ENCODE results near the gene PRSS50. TPM values are rescaled to one million over a fixed set of nuclear protein-coding genes. Genes with fewer than 3 reads are reported as not detected.

The PRSS50 gene
- polyA plus RNA-seq, 1 of the 3 experiments (the other 2 are of a cell fraction) = not detected

DNA sequence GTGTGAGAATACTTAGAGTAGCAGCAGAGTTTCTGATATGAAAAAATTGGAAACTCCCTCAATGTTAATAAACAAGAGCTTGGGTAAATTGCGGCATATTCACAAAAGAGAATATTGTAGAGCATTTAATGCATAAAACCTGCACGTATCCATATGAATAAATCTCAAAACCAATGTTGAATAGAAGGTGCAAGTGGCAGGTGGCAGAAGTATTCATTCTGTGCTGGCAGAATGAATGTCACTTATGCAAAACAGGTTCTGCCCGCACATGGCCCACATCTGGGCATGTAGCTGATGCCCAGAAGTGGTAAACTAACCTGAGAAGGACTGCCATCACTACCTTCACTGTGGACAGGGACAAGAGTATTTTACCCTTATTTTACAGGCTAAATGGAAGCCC is 14.1 kb upstream of the PRSS50 start:
- no peak for DNase-seq
- no peaks in the 10 kb centered on the region; a peak in 1 of 4 replicates for H3K4me1 ChIP-seq (ENCODE audit: control insufficient read depth in 1 of 2, insufficient read depth in 2 of 2, low read depth in 1 of 2, low read length in 1 of 2)
- H3K79me2 ChIP-seq (ENCODE audit: insufficient read depth) = no peaks in the 10 kb centered on the region
- no peaks in the 10 kb centered on the region for H3K9me3 ChIP-seq
- no peak overlapping the region for H3K27ac ChIP-seq (ENCODE audit: low read depth in 2 of 2, low read length in 1 of 2)
- H2AFZ ChIP-seq (ENCODE audit: low read depth) = no peak overlapping the region
- WGBS (ENCODE audit: low lambda C conversion rate) = 61% methylated on average over 3 of the region's 3 CpGs
- H4K20me1 ChIP-seq (ENCODE audit: insufficient read depth) = no peaks in the 10 kb centered on the region
- H3K9ac ChIP-seq = no peak overlapping the region
- no peak overlapping the region for H3K4me2 ChIP-seq
- TF ChIP-seq, protein P1, sequence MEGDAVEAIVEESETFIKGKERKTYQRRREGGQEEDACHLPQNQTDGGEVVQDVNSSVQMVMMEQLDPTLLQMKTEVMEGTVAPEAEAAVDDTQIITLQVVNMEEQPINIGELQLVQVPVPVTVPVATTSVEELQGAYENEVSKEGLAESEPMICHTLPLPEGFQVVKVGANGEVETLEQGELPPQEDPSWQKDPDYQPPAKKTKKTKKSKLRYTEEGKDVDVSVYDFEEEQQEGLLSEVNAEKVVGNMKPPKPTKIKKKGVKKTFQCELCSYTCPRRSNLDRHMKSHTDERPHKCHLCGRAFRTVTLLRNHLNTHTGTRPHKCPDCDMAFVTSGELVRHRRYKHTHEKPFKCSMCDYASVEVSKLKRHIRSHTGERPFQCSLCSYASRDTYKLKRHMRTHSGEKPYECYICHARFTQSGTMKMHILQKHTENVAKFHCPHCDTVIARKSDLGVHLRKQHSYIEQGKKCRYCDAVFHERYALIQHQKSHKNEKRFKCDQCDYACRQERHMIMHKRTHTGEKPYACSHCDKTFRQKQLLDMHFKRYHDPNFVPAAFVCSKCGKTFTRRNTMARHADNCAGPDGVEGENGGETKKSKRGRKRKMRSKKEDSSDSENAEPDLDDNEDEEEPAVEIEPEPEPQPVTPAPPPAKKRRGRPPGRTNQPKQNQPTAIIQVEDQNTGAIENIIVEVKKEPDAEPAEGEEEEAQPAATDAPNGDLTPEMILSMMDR (IDR thresholded peaks at IDR 0.05) = no peak
- TF ChIP-seq, protein P2, sequence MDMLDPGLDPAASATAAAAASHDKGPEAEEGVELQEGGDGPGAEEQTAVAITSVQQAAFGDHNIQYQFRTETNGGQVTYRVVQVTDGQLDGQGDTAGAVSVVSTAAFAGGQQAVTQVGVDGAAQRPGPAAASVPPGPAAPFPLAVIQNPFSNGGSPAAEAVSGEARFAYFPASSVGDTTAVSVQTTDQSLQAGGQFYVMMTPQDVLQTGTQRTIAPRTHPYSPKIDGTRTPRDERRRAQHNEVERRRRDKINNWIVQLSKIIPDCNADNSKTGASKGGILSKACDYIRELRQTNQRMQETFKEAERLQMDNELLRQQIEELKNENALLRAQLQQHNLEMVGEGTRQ (IDR thresholded peaks at IDR 0.05; ENCODE audit: borderline replicate concordance, low read depth, low read length) = no peak
- no peak for TF ChIP-seq YY1 (IDR thresholded peaks at IDR 0.05; ENCODE audit: low read depth)
- no peak for TF ChIP-seq SMC3 (IDR thresholded peaks at IDR 0.05; ENCODE audit: low read depth, low read length)
- no peak for TF ChIP-seq GATA2 (CRISPR knock-in tag; IDR thresholded peaks at IDR 0.05)
- TF ChIP-seq FOXJ3 (CRISPR knock-in tag; IDR thresholded peaks at IDR 0.05) = no peak
- no peak for TF ChIP-seq RAD21 (IDR thresholded peaks at IDR 0.05; ENCODE audit: low read length)
- TF ChIP-seq GABPA (IDR thresholded peaks at IDR 0.05; ENCODE audit: low read depth) = no peak
- no peak for TF ChIP-seq RFX5 (IDR thresholded peaks at IDR 0.05; ENCODE audit: low read length)
- no peaks in the 10 kb centered on the region for H3K36me3 ChIP-seq (replicated peaks in 1 of 2; ENCODE audit: control insufficient read depth in 1 of 2, insufficient read depth in 2 of 2, low read length in 1 of 2)
- H3K27me3 ChIP-seq (ENCODE audit: insufficient read depth) = no peaks in the 10 kb centered on the region
- ChIA-PET CTCF (no interaction called here), POLR2A (no interaction called here)
- H3K4me3 ChIP-seq (ENCODE audit: low read depth in 2 of 2, low read length in 1 of 2) = no peak overlapping the region
- H3K9me2 ChIP-seq = no peaks in the 10 kb centered on the region
- H3F3A ChIP-seq (replicated peaks; ENCODE audit: insufficient read depth) = no peaks in the 10 kb centered on the region

DNA sequence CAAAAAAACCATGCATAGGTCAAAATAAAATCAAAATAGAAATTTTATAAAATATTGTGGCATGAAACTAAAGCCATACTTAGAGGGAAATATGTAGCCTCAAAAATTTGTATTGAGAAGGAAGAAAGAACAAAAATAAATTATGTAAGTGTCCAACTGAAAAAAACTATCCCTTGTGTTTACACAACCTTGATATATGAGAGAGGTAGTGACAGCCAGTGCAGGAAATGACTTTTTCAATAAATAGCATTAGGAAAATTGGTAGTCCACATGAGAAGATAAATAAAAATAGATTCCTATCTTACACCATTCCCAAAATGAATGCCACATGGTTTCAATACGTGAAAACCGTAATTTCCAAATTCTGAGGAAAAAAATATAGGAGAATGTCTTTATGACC is 13.2 kb upstream of the PRSS50 start:
- Histone ChIP-seq H3K9ac (no peak overlapping the region), H3K4me1 (ENCODE audit: control insufficient read depth in 1 of 2, insufficient read depth in 2 of 2, low read depth in 1 of 2, low read length in 1 of 2) (peaks cover 0 to 4% of the 10 kb centered on the region in 2 experiments; a peak in 3 of 4 replicates), H4K20me1 (ENCODE audit: insufficient read depth) (no peaks in the 10 kb centered on the region), H3K4me2 (no peak overlapping the region), H2AFZ (ENCODE audit: low read depth) (no peak overlapping the region), H3K4me3 (ENCODE audit: low read depth in 2 of 2, low read length in 1 of 2) (no peak overlapping the region), H3K9me3 (no peaks in the 10 kb centered on the region), H3K36me3 (replicated peaks in 1 of 2; ENCODE audit: control insufficient read depth in 1 of 2, insufficient read depth in 2 of 2, low read length in 1 of 2) (no peaks in the 10 kb centered on the region), H3K9me2 (no peaks in the 10 kb centered on the region), H3K27me3 (ENCODE audit: insufficient read depth) (no peaks in the 10 kb centered on the region), H3F3A (replicated peaks; ENCODE audit: insufficient read depth) (no peaks in the 10 kb centered on the region), H3K79me2 (ENCODE audit: insufficient read depth) (no peaks in the 10 kb centered on the region), H3K27ac (ENCODE audit: low read depth in 2 of 2, low read length in 1 of 2) (no peak overlapping the region)
- ChIA-PET POLR2A (no interaction called here), CTCF (interaction anchor here (1.8 kb wide), 1 partner anchor 25 kb away, joined by 4 read pairs; no protein-coding TSS in a partner anchor)
- whole genome bisulfite sequencing (ENCODE audit: low lambda C conversion rate) = 3% methylated on average over 2 of the region's 2 CpGs
- DNase-seq = no peak
- TF ChIP-seq TAF1 (IDR thresholded peaks at IDR 0.05; ENCODE audit: borderline replicate concordance, low read depth, low read length) (no peak), NFIC (IDR thresholded peaks at IDR 0.05; ENCODE audit: borderline replicate concordance) (no peak), RAD21 (IDR thresholded peaks at IDR 0.05; ENCODE audit: low read length) (no peak), RFX5 (IDR thresholded peaks at IDR 0.05; ENCODE audit: low read length) (no peak), TEAD4 (IDR thresholded peaks at IDR 0.05; ENCODE audit: borderline replicate concordance, insufficient read depth) (no peak), MEF2A (IDR thresholded peaks at IDR 0.05; ENCODE audit: borderline replicate concordance, low read depth) (no peak), GABPA (IDR thresholded peaks at IDR 0.05; ENCODE audit: low read depth) (no peak), GATA2 (CRISPR knock-in tag; IDR thresholded peaks at IDR 0.05) (no peak), EZH2phosphoT487 (IDR thresholded peaks at IDR 0.05; ENCODE audit: borderline replicate concordance, low read depth) (no peak), RCOR1 (IDR thresholded peaks at IDR 0.05; ENCODE audit: low read length) (no peak), POLR2AphosphoS5 (IDR thresholded peaks at IDR 0.05; ENCODE audit: low read depth, low read length) (no peak), SMC3 (IDR thresholded peaks at IDR 0.05; ENCODE audit: low read depth, low read length) (no peak)
- TF ChIP-seq, protein P2 (IDR thresholded peaks at IDR 0.05; ENCODE audit: borderline replicate concordance, low read depth, low read length) = no peak
- TF ChIP-seq, protein P3, sequence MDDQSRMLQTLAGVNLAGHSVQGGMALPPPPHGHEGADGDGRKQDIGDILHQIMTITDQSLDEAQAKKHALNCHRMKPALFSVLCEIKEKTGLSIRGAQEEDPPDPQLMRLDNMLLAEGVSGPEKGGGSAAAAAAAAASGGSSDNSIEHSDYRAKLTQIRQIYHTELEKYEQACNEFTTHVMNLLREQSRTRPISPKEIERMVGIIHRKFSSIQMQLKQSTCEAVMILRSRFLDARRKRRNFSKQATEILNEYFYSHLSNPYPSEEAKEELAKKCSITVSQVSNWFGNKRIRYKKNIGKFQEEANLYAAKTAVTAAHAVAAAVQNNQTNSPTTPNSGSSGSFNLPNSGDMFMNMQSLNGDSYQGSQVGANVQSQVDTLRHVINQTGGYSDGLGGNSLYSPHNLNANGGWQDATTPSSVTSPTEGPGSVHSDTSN (IDR thresholded peaks at IDR 0.05) = no peak
- TF ChIP-seq, protein P4, sequence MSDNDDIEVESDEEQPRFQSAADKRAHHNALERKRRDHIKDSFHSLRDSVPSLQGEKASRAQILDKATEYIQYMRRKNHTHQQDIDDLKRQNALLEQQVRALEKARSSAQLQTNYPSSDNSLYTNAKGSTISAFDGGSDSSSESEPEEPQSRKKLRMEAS (IDR thresholded peaks at IDR 0.05; ENCODE audit: low read depth) = no peak
- TF ChIP-seq, protein P5, sequence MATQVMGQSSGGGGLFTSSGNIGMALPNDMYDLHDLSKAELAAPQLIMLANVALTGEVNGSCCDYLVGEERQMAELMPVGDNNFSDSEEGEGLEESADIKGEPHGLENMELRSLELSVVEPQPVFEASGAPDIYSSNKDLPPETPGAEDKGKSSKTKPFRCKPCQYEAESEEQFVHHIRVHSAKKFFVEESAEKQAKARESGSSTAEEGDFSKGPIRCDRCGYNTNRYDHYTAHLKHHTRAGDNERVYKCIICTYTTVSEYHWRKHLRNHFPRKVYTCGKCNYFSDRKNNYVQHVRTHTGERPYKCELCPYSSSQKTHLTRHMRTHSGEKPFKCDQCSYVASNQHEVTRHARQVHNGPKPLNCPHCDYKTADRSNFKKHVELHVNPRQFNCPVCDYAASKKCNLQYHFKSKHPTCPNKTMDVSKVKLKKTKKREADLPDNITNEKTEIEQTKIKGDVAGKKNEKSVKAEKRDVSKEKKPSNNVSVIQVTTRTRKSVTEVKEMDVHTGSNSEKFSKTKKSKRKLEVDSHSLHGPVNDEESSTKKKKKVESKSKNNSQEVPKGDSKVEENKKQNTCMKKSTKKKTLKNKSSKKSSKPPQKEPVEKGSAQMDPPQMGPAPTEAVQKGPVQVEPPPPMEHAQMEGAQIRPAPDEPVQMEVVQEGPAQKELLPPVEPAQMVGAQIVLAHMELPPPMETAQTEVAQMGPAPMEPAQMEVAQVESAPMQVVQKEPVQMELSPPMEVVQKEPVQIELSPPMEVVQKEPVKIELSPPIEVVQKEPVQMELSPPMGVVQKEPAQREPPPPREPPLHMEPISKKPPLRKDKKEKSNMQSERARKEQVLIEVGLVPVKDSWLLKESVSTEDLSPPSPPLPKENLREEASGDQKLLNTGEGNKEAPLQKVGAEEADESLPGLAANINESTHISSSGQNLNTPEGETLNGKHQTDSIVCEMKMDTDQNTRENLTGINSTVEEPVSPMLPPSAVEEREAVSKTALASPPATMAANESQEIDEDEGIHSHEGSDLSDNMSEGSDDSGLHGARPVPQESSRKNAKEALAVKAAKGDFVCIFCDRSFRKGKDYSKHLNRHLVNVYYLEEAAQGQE (IDR thresholded peaks at IDR 0.05; ENCODE audit: low read depth, low read length) = no peak
